NOMO-1 (cell line): ENCODE data around the gene CLEC16A.
"Not testable (repeated sequence)": the region's sequence is repeated elsewhere in the genome, so short reads cannot be mapped to it uniquely, and the experiment has no call there.

ENCODE experiments used
- DNase-seq, 2 experiments: peaks; one replicate each; lab custom pipeline; 2025; ENCODE audit not compliant: unreplicated experiment in 2 of 2; lab: John Stamatoyannopoulos, UW

Gene CLEC16A

DNA sequence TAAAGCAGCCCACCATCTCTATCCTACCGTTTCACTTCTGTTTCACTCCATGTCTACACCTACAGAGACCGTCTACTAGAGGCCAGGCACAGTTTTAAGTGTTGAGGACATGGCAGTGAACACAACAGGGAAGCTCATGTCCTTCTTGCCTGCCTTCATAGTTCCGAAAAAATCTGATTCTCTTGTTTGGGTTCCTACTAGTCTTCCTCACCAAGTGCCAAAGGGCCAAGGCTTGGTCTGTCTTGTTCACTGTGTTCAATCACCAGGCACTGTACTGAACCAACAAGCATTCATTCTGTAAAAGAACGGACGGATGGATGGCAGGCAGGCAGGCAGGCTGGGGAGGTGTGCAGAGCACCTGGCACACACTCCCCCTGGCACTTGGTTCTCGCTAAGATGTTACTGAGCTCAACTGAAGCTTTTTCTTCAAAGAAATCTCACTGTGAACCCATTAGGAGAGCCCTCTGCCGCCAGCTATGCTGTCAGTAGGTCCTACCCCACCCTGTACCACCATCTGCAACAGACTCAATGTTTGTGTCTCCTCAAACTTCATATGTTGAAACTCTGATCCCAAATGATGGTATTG lies 4.6 kb upstream of the CLEC16A start:
- no peak for DNase-seq

DNA sequence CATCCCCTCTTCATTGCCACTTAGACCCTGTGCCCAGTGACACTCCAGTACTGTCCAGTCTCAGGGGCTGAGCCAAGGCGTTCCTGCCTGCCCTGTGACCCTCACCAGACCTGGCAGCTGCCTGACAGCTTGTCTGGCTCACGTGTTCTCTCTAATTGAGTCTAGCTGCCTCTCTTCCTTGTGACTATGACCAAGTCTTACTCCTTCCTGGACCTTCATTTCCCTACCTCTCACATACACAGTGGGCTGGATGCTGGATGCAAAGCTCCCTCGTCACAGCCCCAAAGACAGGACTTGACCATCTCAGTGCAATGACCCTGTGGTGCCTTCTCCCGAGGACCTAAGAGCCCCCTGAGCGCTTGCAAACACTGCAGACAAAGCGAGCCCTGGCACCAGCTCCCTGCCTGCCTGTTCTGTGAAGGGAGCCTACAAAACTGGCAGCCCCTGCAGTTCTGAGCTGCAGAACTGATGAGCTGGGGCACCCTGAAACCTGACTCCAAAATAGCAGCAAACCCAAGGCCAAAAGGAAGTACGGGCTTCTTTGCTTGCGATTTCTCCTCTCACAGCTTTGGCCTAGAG lies 3.8 kb upstream of the CLEC16A start:
- peak in 1 of 2 experiments; percentile 19 for DNase-seq

DNA sequence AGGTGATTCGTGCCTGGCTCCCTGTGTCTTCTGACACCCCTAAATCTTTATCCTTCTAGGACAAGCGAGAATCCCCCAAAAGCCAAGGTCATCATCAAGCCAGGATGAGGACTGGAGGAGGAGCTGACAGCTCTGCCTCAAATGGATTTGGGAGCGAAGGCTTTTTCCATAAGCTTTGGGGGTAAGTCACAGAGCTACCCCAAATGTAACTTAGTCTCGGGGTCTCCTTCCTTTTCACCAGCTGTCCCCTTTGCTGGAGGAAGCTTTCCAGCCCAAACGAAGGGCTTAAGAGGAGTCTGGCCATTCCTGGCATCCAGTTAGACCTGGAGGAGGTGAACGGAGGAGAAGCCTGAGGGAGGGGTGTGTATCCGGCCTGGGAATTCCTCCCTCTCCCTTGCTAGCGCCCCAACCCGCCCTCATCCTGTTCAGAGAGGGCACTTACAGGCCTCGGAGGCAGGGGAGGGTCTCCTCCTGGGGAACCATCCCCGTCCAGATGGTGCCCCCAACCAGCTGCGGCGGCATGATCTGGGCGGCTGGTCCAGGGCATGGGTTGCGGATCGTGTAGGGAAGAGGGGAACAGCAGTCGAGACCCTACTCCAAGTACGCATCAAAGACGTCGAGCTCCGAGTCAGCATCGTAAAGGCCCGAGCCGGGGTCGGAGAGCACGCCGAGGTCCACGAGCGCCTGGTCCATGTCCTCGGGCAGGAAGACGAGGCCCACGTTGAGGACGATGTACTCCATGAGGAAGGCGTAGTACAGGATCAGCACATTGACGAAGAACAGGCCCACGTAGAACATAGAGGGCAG lies 3.0 kb upstream of the CLEC16A start:
- DNase-seq = no peak

DNA sequence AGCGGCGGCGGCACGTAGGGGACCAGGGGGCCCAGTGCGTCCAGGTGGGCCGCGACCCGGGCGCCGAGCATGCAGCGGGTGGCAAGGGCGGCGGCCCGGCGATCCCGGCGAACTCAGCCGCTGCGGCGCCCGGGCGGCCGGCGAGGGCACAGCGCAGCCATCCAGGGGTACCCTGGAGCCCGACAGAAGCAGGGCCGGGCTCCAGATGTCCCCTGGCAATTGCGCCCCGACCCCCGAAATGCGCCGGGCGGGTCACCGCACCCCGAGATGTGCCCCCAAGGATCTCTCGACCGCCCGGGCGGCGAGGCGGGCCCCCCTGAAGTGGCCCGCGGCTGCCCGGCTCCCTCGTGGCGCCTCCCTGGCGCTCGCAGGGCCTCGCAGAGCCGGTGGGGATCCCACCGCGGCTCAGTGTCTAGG lies 2.4 kb upstream of the CLEC16A start:
- not testable (repeated sequence) for DNase-seq

DNA sequence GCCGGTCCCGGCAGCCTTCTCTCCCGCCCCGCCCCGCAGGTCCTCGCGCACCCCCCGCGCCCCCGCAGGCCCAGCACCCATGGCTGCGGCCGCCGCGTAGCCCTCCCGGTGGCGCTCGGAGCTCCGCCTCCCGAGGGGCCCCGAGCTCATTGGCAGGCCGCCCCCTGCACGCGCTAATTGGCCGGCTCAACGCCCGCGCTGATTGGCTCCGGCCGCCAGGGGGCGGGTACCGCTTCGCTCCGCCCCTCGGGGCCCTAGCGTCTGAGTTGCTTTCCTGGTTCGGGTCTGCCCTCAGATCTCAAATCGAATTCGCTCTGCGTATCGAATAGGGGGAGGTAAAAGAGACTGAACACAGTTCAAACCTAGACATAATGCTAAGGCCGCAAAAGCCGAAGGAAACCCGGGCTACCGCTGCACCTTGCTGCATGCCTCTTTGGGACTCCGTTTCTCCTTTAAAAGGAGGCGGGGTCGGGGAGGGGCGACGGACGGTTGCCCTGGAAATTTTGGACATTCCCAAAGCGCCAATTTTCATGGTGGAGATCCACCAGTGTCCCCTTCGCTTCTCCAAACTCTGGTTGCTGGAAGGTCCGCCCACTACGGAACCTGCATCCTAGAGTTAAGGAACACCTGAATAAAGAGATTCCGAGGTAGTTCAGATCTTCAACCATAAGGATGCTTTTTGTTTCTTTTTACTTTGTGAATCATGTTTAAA lies 1.9 kb upstream of the CLEC16A start, which contains the start of gene DEXI:
Gene DEXI, minus strand, starts transcription at position 117 of the 712 bp plus-strand sequence. CDS start 463 bp downstream, outside the sequence.
- DNase-seq = peak; percentile 86 to 93

DNA sequence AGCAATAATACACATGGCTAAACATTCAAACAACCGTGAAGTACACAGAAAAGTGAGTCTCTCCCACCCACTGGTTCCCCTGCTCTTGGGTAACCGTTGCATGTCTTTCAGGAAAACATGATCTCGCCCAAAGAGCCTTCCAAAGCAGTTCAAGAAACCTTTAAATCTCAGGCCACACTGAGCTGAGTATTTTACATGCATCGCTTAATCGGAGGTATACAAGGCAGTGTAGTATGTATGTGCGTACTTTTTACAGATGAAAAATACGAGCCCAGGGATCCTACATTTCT lies 1.4 kb upstream of the CLEC16A start:
- no peak for DNase-seq

DNA sequence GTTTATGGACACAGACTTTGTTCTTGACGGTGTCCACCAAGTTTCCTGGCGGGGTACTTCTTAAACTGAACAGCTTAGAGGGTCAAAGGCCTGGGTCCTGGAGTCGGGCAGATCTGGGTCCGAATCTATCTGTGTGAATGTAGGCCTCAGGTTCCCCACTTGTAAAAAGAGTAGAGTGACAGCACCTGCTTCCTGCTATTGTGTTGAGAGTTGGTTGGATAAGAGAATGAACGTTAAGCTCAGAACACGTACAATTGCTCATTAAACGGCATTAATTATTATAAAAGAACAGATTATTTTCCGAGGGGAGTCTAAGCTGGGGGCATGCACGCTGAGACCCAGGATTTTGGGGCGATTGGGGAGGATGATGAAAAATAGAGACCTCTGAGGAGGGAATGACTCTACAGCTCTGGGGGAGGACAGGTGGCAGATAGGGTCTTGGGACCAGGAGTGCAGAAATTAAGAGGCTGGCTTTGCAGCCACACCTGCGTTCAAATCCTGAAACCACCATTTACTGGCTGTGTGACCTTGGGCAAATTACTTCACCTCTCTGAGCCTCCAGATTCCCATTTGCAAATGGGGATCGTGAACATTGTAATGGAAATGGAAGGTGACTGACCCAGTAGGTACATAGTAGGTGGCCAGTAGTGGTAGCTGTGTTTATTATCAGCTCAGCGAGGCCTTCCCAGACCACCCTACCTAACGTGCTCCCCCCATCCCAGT lies 862 bp downstream of the CLEC16A start:
- DNase-seq = no peak

DNA sequence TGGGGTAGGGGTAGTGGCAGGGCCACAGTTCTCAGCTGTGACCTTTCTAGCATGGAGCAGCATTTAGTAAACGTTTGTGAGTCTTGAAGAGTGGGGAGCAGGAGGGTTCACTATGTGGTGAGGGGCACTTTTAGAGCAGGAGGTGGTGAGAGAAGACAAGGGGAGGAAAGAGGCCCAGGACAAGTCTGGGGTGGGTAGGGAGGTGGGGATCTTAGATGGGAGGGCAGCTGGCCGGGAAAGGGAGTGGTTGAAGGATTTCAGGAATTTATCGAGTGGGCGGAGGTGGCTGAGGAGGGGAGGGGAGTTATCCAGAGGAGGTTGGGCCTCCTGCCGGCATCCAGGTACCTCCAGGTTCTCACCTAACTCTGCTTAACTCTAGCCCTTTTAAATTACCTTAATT lies 1.9 kb downstream of the CLEC16A start:
- DNase-seq = no peak

DNA sequence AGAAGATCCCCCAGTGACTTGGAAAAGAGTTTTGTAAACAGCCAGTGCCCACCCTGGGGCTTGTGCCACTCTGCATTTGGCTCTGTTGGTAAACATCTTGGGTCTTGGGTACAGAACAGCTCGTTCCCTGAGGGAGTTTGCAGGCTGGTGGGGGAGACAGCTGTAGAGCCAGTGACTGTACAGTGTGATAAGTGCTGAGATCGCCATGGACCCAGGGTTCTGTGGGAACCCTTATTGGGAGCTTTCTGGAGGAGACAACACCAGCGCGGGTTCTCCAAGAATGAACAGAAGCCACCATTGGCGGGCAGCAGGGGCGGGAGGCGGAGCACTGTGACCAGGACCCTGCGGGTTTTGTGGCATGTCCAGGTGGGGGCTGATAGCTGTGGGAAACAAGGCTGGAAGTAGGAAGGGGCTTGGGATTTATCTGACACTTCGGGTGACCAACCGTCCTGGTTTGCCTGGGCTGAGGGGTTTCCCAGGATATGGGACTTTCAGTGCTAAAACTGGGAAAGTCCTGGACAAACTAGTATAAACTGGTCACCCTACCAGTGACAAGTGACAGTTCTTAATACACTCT lies 2.9 kb downstream of the CLEC16A start:
- no peak for DNase-seq

DNA sequence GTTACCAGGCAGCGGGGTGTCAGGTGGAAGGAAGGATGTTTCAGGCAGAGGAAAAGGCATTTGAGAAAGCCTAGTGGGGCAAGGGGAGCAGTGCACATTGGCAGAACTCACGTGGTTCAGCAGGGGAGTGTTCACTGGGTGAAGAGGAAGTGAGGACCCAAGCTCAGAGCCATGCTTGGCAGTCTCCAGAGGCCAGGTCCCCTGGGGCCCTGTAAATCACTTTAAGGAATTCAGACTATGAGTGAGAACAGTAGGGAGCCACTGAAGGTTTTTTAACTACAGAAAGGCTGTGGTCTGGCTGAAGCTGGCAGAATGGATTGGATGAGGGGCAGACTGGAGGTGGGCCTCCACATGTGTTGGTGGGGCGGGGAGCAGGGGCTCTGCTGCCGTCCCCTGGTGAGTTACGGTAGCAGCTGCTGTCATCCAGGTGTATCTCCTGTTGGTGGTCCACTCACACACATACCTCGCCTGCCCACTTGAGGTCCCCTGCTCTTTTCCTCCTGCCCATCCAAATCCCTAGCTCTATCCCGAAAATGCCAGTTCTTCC lies 5.1 kb downstream of the CLEC16A start:
- peak; percentile 65 to 91 for DNase-seq

DNA sequence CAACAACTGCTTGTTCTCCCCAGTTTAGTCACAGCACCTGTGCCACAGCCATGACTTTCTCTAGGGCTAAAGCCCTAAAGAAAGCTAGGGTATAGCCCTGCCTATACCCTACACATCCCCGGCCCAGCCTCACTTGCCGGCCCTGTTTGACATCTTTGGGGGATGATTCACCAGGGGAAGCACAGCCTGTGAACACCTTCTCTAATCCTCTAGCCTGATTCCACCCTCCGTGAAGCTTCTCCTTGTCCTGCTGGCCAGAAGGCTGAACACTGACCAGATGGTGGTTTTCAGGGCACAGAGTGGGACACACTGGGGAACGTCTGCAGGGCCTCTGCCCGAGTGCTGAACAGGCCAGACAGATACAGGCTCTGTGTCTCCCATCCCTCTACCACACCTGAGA lies 6.0 kb downstream of the CLEC16A start:
- no peak for DNase-seq

DNA sequence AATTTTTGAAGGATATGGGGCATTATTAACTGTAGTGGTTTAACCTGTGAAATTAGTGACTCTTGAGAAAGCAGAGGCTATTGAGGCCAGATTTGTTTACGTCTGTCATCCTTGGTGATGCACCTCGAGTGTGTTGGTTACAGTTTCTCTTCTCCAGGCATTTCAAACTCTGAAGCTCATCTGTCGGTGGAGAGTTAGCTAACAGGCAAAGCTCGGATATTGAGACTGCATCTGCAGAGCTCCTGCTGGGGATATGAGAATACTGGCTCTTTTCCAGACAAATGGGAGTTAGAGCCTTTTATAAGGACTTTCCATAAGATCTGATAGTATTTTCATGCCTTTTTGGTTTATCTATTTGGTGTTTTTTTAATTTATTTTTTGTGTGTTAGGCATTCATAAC lies 6.7 kb downstream of the CLEC16A start:
- DNase-seq = no peak

DNA sequence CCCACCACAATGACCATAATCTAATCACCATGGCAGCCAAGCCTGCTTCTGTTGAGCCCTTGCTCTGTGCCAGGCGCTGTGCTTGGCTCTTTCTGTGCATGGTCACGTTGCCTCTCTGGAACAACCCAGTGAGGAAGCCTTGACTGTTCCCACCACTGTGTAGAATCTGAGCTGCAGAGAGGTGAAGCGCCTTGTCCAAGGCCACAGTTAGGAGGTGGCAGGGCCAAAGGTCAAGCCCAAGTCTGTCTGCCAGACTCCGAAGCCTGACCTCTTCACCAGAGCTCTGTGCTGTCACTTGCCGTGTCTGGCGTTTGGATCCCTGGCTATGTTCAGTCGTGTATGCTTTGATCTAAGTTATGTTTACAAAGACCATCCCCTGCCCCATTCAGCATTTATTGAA lies 10.5 kb downstream of the CLEC16A start:
- DNase-seq = no peak

DNA sequence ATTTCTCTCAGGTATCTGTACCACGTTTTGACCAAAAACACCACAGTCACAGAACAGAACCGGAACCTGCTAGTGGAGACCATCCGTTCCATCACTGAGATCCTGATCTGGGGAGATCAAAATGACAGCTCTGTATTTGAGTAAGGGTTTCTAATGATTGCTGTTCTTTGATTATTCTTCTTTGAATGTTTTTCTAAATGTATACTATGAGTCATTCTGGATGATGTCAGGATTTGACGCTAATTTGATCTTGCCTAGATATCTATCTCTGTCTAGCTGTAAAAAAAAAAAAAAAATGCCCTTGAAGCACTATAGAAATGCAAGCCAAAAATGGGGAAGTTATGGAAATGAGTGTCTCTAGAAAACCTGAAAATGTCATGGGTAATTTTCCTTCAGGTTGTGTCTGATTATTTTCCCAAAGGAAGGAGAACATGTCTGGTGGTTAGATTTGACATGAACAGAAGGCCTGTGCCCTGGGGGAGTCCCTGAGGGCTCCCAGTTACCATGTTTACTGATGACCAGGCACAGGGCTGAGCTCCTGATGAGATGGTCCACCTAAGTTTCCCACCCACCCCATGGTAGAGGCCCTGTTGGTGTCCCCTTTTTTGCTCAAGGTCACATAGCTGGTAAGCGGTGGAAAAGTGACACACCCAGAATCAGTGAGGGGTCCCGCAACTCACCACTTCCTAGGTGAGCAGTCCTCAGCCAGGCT lies 13.6 kb downstream of the CLEC16A start:
- peak in 1 of 2 experiments; percentile 31 for DNase-seq

DNA sequence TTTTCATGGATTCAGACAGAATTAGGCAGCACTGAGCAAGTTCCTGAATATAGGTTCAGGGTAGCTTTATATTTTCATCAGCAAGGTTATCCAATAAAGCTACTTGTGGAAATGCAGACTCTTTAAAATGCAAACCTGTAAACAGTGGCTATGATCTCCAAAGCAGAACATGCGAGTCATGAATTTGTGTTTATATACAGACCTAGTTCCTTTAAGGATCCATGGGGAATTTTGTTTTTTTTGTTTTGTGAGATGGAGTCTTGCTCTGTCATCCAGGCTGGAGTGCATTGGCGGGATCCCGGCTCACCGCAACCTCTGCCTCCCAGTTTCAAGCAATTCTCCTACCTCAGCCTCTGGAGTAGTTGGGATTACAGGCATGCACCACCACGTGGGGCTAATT lies 14.8 kb downstream of the CLEC16A start:
- DNase-seq = no peak

DNA sequence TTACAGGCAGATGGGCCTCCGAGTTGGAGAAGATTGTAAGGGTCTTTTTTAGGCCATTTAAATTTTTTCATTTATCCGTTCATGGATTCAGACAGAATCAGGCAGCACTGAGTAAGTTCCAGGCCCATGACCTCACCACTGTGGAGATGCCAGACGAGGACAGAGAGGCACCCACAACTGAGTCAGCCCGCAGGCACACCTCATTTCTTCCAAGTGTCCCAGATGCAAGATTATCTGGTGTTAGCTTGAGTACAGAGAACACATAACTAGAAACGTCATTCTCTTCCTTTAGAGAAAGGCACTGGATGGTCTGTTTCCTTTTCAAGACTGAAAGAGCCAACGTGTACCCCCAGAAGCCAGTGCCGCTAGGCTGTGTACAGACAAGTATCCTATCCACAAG lies 16.9 kb downstream of the CLEC16A start:
- DNase-seq = no peak

DNA sequence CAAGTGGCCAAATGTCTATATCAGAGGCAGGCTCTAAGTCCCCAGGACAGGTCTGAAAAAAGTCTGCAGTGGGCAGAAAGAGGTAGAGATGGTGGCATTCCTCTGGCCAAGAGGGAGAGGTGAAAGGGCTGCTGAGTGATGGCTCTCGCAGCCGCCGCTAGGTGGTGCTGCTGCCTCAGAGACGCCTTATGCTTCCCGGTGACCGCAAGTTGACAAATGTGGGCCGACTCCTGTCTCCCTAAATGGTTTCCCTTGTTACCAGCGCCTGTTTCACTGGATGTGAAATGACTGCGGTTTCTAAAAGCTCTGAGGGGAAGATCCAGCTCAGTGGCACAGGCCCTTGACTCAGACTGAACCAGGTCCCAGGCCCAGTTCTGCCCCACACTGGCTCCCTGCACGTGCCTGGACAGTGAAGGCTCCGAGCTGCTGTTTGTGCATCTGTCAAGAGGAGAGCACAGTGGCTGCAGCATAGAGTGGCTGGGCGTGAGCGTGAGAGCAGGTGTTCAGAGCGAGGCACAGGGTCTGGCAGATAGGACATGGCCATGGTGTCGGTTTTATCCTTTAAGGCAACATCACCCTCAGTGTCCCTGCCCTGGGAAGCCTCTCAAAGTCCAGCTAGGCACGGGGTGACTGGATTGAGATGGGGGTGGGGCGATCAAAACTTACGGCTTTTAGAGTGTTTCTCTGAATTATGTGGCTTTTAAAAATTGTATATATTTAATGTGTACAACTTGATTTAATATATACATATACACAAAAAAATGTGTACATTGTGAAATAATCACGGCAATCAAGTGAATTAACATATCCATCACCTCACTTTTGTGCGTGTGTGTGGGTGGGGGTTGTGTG lies 19.9 kb downstream of the CLEC16A start:
- peak; percentile 42 to 74 for DNase-seq

DNA sequence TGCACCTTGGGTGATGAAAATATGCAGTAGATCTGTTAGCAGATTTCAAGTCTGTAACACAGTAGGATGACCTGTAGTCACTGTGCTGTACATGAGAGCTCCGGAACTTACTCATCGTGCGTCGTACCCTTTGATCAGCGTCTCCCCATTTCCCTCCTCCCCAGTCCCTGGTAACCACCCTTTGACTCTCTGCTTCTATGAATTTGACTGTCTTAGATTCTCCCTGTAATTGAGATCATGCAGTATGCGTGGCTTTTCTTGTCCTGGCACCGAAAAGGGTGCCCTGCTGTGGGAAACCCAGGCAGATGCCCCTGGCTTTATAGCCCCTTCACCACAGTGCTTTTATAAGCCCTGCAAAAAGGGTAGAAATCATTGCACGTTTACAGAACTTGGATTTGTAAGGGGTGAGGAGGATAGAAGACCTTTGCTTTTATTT lies 20.5 kb downstream of the CLEC16A start:
- no peak for DNase-seq
